ENCODE results near the gene DNAAF8. TPM values are rescaled to one million over a fixed set of nuclear protein-coding genes. Genes with fewer than 3 reads are reported as not detected.

DNAAF8 gene
- total RNA-seq, 1 experiment from 2014 or later = 0.39 TPM

GRCh38 chr16:4766875-4767628, 32.7 kb downstream of the DNAAF8 start, which contains the start of gene ZNF500:
TSS of gene ZNF500 (minus strand) at chr16:4767162. CDS start at chr16:4765978, 1,184 bp downstream.
- Mint-ChIP-seq H3K4me3 (peak within 1 kb of the TSS; percentile 80 to 86), H3K4me1 (peaks cover 22 to 24% of the 10 kb centered on the region in 2 experiments), H3K9me3 (no peaks in the 10 kb centered on the region), H3K27ac (peak within 1 kb of the TSS; percentile 95 to 96 (median 95); a peak in 6 of 7 replicates), H3K27me3 (ENCODE audit: low read depth) (no peaks in the 10 kb centered on the region), H3K36me3 (ENCODE audit: insufficient read depth in 1 of 3, low read depth in 3 of 3) (peaks cover 3 to 27% (median 19%) of the 10 kb centered on the region in 3 experiments)
- H3K14ac ChIP-seq (ENCODE audit: insufficient read depth, low read length) = no peak within 1 kb of the TSS
- H3K56ac ChIP-seq (ENCODE audit: insufficient read length, low read depth, low read length) = no peak within 1 kb of the TSS
- H3K4ac ChIP-seq (ENCODE audit: low read depth, low read length) = no peak within 1 kb of the TSS
- H3K27ac ChIP-seq (ENCODE audit: insufficient read length, low read depth, low read length) = no peak within 1 kb of the TSS
- no peak within 1 kb of the TSS for H2AFZ ChIP-seq (ENCODE audit: low read length)
- H3K4me1 ChIP-seq (ENCODE audit: insufficient read depth, low read length) = no peaks in the 10 kb centered on the region
- no peaks in the 10 kb centered on the region for H3K27me3 ChIP-seq (ENCODE audit: insufficient read depth, low read length)
- H3K79me2 ChIP-seq (ENCODE audit: insufficient read depth, low read length) = no peaks in the 10 kb centered on the region
- no peaks in the 10 kb centered on the region for H4K20me1 ChIP-seq (ENCODE audit: control insufficient read depth, insufficient read depth, insufficient read length)
- no peak within 1 kb of the TSS for H3K23ac ChIP-seq (ENCODE audit: insufficient read length, low read depth, low read length)
- no peak within 1 kb of the TSS for H2AK5ac ChIP-seq (ENCODE audit: insufficient read length, low read length)
- no peak within 1 kb of the TSS for H2BK20ac ChIP-seq (ENCODE audit: low read depth, low read length, poor library complexity, severe bottlenecking)
- H3K4me2 ChIP-seq (ENCODE audit: insufficient read depth, insufficient read length, low read length) = peak within 1 kb of the TSS; percentile 92
- H2BK12ac ChIP-seq (ENCODE audit: insufficient read length, low read depth, low read length) = no peak within 1 kb of the TSS
- H4K8ac ChIP-seq (replicated peaks; ENCODE audit: insufficient read length, low read depth, low read length) = no peak within 1 kb of the TSS
- H3K23me2 ChIP-seq (ENCODE audit: insufficient read length, low read depth, low read length, poor library complexity, severe bottlenecking) = peaks cover 8% of the 10 kb centered on the region
- no peaks in the 10 kb centered on the region for H3K79me1 ChIP-seq (ENCODE audit: insufficient read depth, low read depth, low read length, poor library complexity, severe bottlenecking)
- H3K9ac ChIP-seq (ENCODE audit: extremely low read depth, insufficient read length, low read length) = peak within 1 kb of the TSS; percentile 47
- no peak for TF ChIP-seq CTCF (conservative IDR thresholded peaks at IDR 0.05)
- no peak within 1 kb of the TSS for H4K91ac ChIP-seq (ENCODE audit: insufficient read length, low read depth, low read length)
- no peak within 1 kb of the TSS for H3T11ph ChIP-seq (ENCODE audit: low read length)
- H2BK15ac ChIP-seq (ENCODE audit: low read depth, low read length) = no peak within 1 kb of the TSS
- H2BK5ac ChIP-seq (ENCODE audit: insufficient read length, low read length) = no peak within 1 kb of the TSS
- WGBS (ENCODE audit: extremely low coverage, insufficient read length, low lambda C conversion rate) = no CpG with 5 or more reads among the region's 72 CpGs
- no peak within 1 kb of the TSS for H2BK120ac ChIP-seq (ENCODE audit: low read depth, low read length, poor library complexity, severe bottlenecking)
- H3K18ac ChIP-seq (ENCODE audit: insufficient read length, low read depth, low read length) = peak within 1 kb of the TSS; percentile 74
- no peaks in the 10 kb centered on the region for H3K9me3 ChIP-seq (ENCODE audit: control insufficient read depth, low read depth, low read length)
- DNase-seq = peak; percentile 99
- no peak within 1 kb of the TSS for H4K5ac ChIP-seq (ENCODE audit: insufficient read length, low read depth, low read length)
